SW 1271 (cell line): ENCODE results near the gene GOT1.

Source experiments
- DNase-seq, 2 experiments: peaks; one replicate each; lab custom pipeline; 2025; lab: John Stamatoyannopoulos, UW

Gene GOT1

GRCh38 chr10:99395750-99396445 is 34.5 kb downstream of the GOT1 start:
- DNase-seq, result peak in 1 of 2 experiments; percentile 51

GRCh38 chr10:99394761-99395386 is 35.5 kb downstream of the GOT1 start:
- no peak for DNase-seq

- no peak for DNase-seq
Measured at GRCh38 chr10:99394256-99394655, 36.2 kb downstream of the GOT1 start.

- DNase-seq, result no peak
Measured at GRCh38 chr10:99393683-99394082, 36.7 kb downstream of the GOT1 start.

- DNase-seq, result no peak
Measured at GRCh38 chr10:99393036-99393435, 37.4 kb downstream of the GOT1 start.

- DNase-seq, result no peak
Measured at GRCh38 chr10:99391346-99391745, 39.1 kb downstream of the GOT1 start.

- no peak for DNase-seq
Measured at GRCh38 chr10:99389729-99390480, 40.5 kb downstream of the GOT1 start.

GRCh38 chr10:99387541-99387940 is 42.9 kb downstream of the GOT1 start:
- DNase-seq, result no peak

GRCh38 chr10:99387071-99387470 is 43.4 kb downstream of the GOT1 start:
- no peak for DNase-seq

GRCh38 chr10:99382176-99382575 is 48.2 kb downstream of the GOT1 start:
- DNase-seq, result no peak

GRCh38 chr10:99375426-99375825 is 55.0 kb downstream of the GOT1 start:
- no peak for DNase-seq

GRCh38 chr10:99374972-99375371 is 55.5 kb downstream of the GOT1 start:
- no peak for DNase-seq

- DNase-seq, result no peak
Measured at GRCh38 chr10:99374526-99374925, 55.9 kb downstream of the GOT1 start.

GRCh38 chr10:99372546-99373271 is 57.7 kb downstream of the GOT1 start:
- DNase-seq, result no peak

GRCh38 chr10:99370993-99371392 is 59.4 kb downstream of the GOT1 start:
- DNase-seq, result peak in 1 of 2 experiments; percentile 9

GRCh38 chr10:99369551-99369950 is 60.9 kb downstream of the GOT1 start:
- DNase-seq, result no peak

GRCh38 chr10:99369126-99369525 is 61.3 kb downstream of the GOT1 start:
- no peak for DNase-seq

- no peak for DNase-seq
Measured at GRCh38 chr10:99368646-99369045, 61.8 kb downstream of the GOT1 start.

GRCh38 chr10:99366666-99367065 is 63.8 kb downstream of the GOT1 start:
- no peak for DNase-seq

GRCh38 chr10:99365736-99366135 is 64.7 kb downstream of the GOT1 start:
- no peak for DNase-seq

- DNase-seq, result no peak
Measured at GRCh38 chr10:99365311-99365710, 65.1 kb downstream of the GOT1 start.

GRCh38 chr10:99364125-99364524 is 66.3 kb downstream of the GOT1 start:
- DNase-seq, result no peak
